GM15510 (cell line): ENCODE measurements around the gene ROGDI.

Experiments
- POLR2A ChIP-seq: IDR thresholded peaks from 3 replicates; pipeline ENCODE4 v1.6.1; 2011; ENCODE audit warnings: borderline replicate concordance; ENCODE audit not compliant: insufficient read length; ENCODE audit errors: extremely low read depth

ROGDI gene

GRCh38 chr16:4747906-4748681 lies 54.3 kb downstream of the ROGDI start:
- TF ChIP-seq POLR2A: no peak

- TF ChIP-seq POLR2A: no peak
Observed at GRCh38 chr16:4746991-4747574, 55.4 kb downstream of the ROGDI start.
